ENCODE data around the gene MROH9.

Gene MROH9

DNA sequence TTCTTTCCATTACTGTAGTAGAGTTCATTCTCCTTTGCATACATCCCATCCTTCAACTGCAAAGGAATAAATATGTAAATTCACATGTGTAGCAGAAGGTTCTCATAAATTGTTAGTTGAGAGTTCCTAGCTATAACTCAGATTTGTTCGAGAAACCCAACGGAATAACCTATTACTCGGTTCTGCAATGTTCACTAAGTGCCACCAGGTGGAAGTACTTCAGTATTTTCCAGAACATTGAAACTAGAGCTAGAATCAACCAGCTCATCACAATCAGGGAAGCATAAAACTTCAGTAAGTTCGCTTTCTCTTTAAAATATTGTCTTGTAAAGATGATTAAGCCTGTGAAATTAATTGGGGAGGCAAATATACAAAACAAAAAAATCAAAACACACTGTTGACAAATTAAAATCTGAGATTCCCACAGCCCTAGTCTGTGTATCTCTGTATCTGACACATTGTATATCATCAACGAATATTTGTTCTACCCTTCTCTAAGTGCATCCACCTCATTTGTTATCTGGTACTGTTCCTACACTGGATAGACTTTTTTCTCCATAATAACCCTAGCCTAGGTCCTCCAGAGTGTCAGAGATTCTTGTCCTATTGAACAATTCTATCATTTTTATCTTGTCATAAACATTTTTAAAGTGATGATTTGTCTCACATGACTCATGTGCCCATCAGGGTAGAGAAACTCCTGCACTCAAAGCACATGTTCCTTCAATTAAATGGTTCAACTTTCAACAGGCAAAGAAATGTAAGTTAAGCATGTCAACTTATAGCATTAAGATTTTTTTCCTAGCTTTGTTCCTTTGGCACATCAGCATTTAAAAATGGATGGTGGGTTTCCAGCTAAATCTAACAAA is 31.9 kb downstream of the MROH9 start:
- DNase-seq (ENCODE audit: low spot score): peak; percentile 5

DNA sequence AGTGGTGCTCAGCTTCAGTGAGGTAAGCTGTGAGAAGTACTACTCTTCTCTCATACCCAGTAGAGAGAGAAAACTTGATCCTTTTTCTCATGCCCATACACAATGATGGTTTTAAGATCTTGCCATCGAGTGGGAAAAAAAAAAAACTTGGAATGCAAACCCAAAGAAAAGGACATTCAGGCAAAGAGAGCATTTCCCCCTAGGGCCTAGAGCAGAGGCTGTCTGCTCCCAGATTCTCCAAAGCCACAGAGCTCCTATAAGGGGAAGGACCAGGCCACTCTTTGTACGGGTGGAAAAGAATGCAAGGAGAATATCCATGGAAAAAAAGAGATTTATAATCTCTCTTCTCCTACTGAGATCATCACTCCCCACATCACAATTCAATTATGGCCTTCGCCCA is 34.9 kb downstream of the MROH9 start:
- DNase-seq (ENCODE audit: low spot score): no peak

DNA sequence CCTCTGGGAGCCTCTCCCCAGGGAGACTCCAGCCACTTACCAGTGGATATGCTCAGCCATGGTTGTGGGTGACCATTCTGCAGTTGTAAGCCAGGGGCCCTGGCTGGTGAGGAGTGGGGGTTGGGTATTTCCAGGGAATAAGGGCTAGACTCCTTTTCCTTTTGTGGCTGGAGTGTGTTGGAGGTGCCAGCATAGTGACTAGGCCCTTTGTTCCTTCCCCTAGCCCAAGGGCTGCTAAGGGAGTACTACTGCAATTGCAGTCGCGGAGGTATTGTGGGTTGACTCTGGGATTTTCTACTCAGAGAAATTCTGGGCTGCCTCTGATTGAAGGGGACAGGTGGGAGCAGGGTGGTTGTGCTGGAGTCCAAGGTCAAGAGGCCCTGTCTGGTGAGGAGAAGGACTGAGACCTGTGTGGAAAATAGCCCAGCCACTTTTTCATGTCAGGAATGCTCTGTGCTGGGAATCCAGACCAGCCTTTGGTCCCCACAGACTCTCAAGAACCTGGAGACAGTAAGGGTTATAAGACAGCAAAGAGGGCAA is 43.1 kb downstream of the MROH9 start:
- no peak for DNase-seq (ENCODE audit: low spot score)

DNA sequence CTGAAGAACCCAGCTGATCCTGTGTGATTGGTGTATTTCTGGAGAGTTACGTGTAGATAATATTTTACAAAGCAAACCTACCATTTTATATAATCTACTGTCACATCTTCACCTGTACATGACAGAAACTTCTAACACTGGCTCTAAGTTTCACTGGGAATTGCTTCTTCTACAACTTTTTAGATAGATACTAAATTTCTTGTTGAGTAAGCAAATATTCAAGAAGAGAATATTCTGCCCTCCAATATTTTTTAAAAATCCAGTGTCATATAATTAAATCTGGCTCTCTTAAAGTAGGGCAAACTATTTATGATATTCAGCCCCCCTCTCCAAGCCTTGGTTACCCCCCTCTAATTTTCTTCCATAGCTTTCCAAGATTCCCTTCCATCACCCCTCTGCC is 50.1 kb downstream of the MROH9 start:
- DNase-seq (ENCODE audit: low spot score): no peak

DNA sequence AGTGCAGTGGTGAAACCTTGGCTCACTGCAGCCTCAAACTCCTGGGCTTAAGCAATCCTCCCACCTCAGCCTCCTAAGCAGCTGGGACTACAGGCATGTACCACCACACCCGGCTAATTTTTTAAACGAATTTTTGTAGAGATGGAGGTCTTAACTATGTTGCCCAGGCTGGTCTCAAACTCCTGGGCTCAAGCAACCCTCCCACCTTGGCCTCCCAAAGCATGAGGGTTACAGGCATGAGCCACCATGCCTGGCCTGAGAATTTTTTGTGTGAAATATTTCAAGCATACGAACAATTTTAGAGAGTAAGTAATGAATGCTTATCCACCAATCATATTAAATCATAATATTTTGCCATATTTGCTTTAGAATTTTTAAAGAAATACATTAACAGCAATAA is 51.6 kb downstream of the MROH9 start:
- DNase-seq (ENCODE audit: low spot score): no peak

DNA sequence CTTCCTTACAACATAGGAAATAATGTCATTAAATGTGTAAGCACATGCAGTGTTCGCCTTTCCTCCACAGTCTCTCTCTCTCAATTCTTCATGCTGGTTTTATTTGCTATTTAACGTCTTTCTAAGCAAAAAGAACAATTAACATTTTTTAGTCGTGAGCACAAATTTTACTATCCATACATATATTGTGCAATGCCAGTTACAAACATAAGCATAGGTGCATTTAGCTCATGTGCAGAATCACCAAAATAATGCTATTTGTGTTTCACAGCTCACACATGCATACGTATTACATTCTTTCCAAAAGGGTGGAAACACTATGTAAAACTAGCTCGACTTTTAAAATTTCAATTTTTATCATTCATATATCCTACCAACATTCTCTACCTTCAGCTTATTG is 52.1 kb downstream of the MROH9 start:
- DNase-seq (ENCODE audit: low spot score): no peak

DNA sequence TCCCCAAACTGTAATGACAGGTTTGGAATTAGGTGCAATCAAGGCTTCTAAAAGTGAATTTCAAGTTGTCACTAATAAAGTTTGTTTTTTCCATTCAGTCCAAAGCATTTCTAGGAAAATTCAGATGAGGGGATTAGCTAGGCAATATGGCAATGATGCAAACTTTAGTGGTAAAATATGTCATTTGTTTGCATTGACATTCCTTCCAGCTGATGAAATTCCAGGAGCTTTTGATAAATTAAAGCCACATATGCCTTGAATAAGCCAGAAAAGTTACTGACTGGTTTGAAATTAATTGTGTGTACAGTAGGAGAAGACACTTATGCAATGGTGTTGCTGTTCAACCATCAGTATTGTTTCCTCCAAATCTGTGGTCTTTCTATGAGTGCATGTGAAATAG is 57.8 kb downstream of the MROH9 start:
- DNase-seq (ENCODE audit: low spot score): no peak

DNA sequence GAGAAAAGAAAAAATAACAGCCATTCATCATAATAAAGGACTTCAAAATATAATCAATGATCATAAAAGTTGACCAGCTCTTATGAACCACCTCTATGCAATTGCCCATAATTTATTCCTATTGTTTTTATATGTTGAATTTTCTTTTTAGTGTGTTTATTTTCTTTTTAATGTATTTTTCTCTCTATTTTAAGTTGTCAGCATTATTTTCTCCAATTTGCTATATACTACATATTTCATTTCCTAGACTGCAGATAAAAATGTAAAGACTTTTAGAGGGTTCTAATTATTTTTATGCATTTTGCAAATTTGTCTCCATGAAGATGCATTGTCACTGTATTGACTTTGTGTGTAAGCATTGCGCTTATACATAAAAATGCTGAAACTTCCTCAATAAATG is 58.4 kb downstream of the MROH9 start:
- DNase-seq (ENCODE audit: low spot score): no peak

DNA sequence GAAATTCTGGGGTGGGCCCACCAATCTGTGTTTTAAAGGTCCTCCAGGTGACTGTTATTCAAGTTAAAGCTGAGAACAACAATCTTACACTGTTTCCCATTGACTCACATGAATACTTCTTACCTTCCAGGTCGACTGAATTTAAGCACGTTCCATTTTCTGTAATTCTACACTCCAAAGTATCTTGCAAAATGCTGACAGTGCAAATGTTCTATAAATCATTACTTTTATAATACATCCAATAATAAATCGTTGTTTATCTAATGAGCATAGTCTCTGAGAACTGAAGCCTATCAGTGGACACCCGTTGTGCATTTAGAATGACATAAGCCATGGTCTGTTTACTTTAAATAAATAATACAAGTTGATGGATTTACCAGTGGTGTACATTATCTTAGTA is 79.5 kb downstream of the MROH9 start:
- DNase-seq (ENCODE audit: low spot score): no peak

DNA sequence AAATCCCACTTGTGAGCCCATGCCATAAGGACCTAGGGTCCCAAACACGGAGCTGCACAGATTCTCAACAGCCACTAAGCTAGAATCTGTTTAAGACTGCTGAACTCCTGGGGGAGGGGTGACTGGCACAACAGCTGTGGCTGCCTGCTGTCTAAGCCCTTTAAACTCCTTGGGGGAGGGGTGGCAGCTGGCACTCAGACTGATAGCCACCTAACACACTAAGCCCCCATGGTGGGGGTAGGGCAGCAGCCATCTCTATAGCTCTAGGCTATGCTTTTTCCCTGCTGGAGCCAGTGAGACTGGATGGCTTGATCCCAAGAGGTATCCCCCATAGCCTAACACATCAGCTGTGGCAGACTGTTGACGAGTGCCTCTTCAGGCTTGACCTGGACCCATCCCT is 82.1 kb downstream of the MROH9 start:
- no peak for DNase-seq (ENCODE audit: low spot score)

DNA sequence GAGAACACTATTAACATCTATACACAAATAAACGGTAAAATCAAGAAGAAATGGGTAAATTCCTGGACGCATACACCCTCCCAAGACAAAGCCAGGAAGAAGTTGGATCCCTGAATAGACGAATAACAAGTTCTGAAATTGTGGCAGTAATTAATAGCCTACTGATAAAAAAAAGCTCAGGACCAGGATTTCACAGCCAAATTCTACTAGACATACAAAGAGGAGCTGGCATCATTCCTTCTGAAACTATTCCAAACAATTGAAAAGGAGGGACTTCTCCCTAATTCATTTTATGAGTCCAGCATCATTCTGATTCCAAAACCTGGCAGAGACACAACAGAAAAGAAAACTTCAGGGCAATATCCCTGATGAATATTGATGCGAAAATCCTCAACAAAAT is 84.6 kb downstream of the MROH9 start:
- DNase-seq (ENCODE audit: low spot score): no peak

DNA sequence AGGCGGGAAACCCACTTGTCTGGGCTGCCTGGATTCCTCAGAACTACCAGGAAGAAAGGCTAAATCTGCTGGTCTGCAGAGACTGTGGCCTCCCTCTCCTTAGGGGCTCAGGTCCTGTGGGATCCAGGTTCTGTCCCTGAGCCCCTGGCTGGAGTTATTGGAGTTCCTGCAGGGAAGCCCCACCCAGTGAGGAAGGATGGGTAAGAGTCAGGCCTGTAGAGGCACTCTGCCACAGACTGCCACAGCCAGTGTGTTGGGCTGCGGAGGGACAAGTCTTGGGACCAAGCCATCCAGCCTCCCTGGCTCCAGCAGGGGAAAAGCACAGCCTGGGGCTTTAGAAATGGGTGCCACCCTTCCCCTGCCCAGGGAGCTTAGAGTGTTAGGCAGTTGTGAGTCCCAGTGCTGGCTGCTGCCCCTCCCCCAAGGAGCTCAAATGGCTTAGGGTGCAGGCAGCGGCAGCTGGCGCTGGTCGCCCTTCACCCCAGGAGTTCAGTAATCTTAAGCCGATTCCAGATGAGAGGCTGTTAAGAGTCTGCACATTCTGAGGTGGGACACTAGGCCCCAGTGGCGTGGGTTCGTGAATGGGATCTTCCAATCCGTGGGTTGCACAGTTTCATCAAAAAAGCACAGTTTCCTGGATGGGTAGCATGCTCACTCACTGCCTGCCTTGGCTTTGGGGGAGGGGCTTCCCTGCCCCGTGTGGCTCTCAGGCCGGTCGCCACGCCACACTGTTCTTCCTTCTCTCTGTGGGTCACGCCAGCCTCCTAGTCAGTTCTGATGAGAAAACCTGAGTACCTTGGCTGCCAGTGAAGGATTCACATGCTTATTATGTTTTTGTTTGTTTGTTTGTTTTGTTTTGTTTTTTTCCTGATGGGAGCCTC is 97.7 kb downstream of the MROH9 start:
- DNase-seq (ENCODE audit: low spot score): no peak

DNA sequence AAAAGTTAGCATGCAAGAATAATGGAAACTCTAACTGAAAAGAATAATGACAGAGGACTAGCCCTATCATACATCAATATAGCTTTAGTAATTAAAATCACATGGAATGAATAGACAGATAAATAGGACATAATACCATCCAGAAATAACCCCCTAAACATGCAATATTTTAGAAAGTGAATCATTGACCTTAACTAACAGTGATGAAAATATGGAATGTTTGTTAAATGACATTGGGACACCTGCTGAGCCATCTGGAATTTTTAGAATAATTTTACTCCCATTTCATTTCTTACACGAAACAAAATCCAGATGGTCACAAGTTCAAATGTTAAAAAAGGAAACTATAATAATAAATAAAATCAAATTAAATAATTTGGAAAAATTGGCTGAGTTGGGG is 102.3 kb downstream of the MROH9 start:
- no peak for DNase-seq (ENCODE audit: low spot score)

DNA sequence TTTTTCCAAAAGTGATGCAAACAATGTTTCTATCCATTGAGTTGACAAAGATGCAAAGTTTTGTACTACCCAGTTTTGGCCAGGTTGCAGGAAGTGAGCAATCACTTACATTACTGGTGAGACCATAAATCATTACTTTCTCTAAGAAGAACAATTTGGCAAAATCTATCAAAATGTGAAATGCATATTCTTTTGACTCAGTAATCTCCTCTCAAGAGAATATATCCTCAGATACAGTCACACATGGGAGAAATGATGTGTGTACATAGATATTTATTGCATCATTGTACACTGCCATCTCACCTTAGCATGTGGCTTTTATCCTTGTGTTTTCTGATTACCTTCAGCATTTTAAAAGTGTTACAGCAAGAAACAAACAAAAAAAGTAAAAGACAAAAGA is 103.0 kb downstream of the MROH9 start:
- DNase-seq (ENCODE audit: low spot score): no peak

DNA sequence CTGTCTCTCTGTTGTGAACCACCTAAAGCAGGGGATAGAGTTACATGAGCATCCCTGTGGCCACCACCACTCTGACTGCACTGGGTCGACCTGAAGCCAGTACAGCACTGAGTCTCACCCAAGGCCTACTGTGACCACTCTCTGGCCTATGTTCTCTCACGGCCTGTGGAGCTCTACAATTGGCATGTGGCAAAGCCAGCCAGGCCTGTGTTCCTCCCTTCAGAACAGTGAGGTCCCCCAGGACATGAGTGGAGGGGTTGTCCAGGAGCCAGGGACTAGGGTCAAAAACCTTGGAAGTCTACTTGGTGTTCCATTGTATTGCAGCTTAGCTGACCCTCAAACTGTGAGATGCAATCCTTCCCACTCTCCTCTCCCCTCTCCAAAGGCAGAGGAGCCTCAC is 112.7 kb downstream of the MROH9 start:
- no peak for DNase-seq (ENCODE audit: low spot score)

DNA sequence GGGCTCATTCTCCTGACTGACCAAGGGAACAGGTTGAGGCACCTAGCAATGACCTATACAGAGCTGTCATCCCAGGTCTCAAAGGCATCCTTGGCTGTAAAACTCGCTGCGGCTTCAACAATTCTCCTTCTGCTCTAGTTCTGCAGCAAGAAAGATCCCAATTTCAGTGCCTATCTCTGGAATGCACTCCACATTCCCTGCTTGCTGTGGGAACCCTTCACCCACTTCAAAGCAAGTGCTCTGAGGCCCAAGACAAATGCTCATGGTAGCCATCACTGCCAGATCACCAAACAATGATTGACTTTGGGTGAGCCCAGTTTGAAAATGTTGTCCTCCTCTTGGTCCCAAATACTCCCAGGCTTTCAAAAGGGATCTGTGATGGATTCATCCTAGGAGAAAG is 117.6 kb downstream of the MROH9 start:
- no peak for DNase-seq (ENCODE audit: low spot score)

DNA sequence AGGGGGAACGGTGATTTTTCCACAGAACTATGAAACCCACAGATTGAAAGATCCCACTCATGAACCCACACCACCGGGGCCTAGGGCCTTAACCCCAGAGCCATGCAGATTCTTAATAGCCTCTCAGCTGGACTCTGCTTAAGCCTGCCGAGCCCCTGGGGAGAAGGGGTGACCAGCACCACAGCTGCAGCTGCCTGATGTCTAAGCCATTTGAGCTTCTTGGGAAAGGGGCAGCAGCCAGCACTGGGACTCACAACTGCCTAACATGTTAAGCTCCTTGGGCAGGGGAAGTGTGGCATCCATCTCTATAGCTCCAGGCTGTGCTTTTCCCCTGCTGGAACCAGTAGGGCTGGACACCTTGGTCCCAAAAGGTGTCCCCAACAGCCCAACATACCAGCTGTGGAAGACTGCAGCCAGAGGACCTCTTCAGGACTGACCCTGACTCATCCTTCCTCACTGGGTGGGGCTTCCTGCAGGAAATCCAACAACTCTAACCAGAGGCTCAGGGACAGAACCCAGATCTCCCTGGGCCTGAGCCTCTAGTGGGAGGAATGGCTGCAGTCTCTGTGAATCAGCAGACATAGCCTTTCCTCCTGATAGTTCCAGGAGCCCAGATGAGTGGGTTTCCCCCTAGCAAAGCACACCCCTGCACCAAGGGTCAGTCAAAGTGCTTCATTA is 120.8 kb downstream of the MROH9 start:
- no peak for DNase-seq (ENCODE audit: low spot score)

DNA sequence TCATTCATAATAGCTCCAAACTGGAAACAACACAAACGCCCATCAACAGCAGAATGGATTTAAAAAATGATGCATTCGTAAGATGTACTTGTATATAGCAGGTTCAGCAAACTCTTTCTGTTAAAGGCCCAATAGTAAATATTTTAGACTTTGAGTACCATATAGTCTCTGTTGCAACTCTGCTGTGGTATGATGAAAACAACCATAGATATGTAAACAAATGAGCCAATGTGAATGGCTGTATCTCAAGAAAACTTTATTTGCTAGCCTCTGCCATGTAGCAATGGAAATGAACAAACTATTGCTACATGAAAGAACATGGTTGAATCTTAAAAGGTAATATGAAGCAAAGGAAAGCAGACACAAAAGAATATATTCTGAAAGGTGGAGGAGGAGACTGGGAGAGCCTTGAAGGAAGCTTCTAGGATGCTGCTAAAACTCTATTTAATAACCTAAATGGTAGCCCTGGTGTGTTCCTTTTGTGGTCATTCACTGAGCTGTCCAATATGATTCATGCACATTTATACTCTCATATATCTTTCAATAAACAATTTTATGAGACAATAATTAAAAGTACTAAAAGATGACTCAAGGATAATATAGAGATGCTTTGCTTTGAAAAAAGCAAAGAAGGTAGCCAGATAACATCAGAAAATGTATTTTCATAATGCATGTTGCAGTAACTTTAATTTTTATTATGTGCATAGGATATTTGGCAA is 126.2 kb downstream of the MROH9 start:
- no peak for DNase-seq (ENCODE audit: low spot score)

DNA sequence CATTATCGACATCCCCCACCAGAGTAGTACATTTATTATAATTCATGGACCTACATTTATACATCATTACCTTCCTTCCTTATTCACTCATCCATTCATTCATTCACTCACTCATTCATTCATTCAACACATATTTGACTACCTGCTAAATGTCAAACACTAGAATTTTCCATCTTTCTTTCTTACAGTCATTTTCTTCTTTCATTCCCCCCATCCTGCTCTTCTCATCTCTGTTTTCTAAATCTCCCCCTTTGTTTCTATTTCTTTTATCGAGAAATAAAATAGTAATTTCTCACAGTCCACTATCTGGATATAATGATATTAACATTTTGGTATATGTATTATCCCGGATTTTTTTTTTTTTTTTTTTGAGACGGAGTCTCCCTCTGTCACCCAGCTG is 127.6 kb downstream of the MROH9 start:
- no peak for DNase-seq (ENCODE audit: low spot score)

DNA sequence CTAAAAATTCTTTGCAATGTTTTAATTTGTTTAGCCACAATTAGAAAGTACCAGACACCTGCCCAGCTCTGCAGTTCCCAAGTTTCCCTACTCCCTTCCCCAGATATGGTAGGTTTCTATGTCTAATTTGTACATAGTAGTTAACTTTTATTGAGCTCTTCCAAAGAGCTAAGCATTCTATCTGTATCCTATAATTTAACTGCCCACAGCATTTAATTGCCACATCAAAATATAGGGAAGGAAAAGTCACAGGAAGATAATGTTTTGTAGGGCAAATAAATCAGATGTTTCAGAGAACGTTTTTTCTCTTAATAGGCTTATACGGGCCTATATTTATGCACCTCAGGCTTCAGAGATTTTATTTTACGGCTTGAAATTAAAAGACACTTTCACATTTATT is 139.7 kb downstream of the MROH9 start:
- DNase-seq (ENCODE audit: low spot score): no peak

DNA sequence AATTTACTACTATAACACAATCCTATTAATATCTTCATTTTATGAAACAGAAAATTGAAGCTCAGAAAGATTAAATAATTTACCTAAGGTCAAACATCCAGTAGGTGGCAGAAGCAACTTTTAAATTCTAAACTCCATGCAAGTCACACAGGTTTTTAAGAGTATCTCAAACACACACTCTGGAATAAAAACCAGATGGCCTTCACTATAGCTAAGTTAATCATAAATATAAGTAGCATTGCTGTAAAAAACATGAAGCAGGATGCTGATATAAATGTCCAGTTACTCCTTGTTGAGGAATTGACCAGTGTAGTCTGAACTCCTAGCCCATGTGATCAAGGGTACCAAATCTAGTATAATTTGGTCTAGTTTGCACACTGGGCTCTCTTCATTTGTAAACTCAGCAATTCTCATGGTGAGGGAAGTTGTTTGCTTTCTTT is 146.0 kb downstream of the MROH9 start:
- DNase-seq (ENCODE audit: low spot score): no peak

DNA sequence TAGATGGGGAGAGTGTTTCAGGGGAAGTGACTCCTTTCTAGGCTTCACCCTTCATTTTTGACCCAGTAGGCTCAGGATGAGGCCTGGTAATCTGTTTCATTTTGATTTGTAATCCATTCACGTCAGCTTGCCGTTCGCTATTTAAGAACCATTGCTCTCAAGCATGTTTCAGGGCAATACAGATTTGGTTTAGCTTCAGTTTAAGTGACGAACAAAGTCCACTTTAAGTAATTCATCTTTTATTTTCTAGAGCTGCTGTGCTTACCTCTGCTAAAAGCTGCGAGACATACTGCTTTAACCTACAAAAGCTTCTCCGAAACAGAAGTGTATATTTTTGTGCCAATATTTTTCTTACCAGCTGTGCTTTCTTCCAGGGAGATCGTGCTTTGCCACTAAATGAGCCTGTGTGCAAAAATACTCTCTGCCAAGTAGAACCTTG is 146.4 kb downstream of the MROH9 start:
- no peak for DNase-seq (ENCODE audit: low spot score)
